PC-9 (cell line): ENCODE results near the gene BRD8.

Experiments
- EZH2 ChIP-seq: fragments of 200-600 bp; sonication (generic); IDR thresholded peaks from 2 replicates; pipeline ENCODE4 v1.8.0; 2017; ENCODE audit warnings: antibody characterized with exemption, low read depth
- TF ChIP-seq, protein P1 (sequence below): fragments of 200-600 bp; sonication (generic); conservative IDR thresholded peaks from 2 replicates; pipeline ENCODE4 v1.6.1; 2017; ENCODE audit warnings: mixed run types, antibody characterized with exemption, mild to moderate bottlenecking, moderate library complexity

GRCh38 chr5:138223532-138223931 lies 45.1 kb upstream of the BRD8 start:
- TF ChIP-seq EZH2, result no peak
- TF ChIP-seq, protein P1, sequence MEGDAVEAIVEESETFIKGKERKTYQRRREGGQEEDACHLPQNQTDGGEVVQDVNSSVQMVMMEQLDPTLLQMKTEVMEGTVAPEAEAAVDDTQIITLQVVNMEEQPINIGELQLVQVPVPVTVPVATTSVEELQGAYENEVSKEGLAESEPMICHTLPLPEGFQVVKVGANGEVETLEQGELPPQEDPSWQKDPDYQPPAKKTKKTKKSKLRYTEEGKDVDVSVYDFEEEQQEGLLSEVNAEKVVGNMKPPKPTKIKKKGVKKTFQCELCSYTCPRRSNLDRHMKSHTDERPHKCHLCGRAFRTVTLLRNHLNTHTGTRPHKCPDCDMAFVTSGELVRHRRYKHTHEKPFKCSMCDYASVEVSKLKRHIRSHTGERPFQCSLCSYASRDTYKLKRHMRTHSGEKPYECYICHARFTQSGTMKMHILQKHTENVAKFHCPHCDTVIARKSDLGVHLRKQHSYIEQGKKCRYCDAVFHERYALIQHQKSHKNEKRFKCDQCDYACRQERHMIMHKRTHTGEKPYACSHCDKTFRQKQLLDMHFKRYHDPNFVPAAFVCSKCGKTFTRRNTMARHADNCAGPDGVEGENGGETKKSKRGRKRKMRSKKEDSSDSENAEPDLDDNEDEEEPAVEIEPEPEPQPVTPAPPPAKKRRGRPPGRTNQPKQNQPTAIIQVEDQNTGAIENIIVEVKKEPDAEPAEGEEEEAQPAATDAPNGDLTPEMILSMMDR, result no peak
